ENCODE measurements around the gene SRP68. TPM values are rescaled to one million over a fixed set of nuclear protein-coding genes. Genes with fewer than 3 reads are reported as not detected.

SRP68 gene
- polyA plus RNA-seq, 4 donors, result 34.0 to 61.5 (median 39.2) TPM

DNA sequence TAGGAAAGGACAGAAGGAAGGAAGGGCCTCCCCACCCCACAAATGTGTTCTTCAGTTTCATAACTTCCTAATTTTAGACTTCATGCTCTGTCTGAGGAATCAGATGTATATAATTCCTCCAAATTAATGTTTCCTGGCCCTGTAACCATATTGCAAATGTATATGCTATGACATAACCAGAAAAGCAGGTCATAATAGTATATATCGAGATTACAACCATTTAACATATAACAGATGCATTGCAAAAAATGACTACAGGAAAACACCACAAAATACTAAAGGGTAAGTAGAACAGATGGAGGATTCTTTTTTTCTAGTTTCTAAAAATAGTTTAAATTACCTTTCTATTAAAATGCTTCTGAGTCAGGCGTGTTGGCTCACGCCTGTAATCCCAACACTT, 34.4 kb upstream of the SRP68 start:
- DNase-seq (no peak), FAIRE-seq (no peak)
- WGBS, 3 donors, result 67 to 76% (median 68%) methylated on average over 3 of the region's 3 CpGs
- Histone ChIP-seq H3K27me3 (ENCODE audit: control insufficient read depth in 3 of 3, insufficient read depth in 3 of 3, low read length in 3 of 3) (no peaks in the 10 kb centered on the region), H3K4me1 (ENCODE audit: control insufficient read depth in 3 of 3, insufficient read depth in 2 of 3, low read depth in 1 of 3, low read length in 2 of 3) (peaks cover 0 to 21% (median 5%) of the 10 kb centered on the region in 3 donors), H3K4me3 (ENCODE audit: low read depth in 1 of 3, low read length in 3 of 3) (no peak overlapping the region), H3K27ac (ENCODE audit: low read depth in 1 of 3, low read length in 2 of 3) (peak overlapping the region in 1 of 3 donors; percentile 4), H3K36me3 (ENCODE audit: control insufficient read depth in 3 of 3, insufficient read depth in 2 of 3, low read depth in 1 of 3, low read length in 3 of 3) (peaks cover 0 to 4% (median 0%) of the 10 kb centered on the region in 3 donors), H3K9me3 (ENCODE audit: control insufficient read depth in 2 of 2, insufficient read depth in 1 of 2, low read depth in 1 of 2, low read length in 1 of 2) (no peaks in the 10 kb centered on the region)

GRCh38 chr17:76104896-76105231, 32.5 kb upstream of the SRP68 start:
- Histone ChIP-seq H3K4me1 (ENCODE audit: control insufficient read depth in 3 of 3, insufficient read depth in 2 of 3, low read depth in 1 of 3, low read length in 2 of 3) (peaks cover 0 to 21% (median 5%) of the 10 kb centered on the region in 3 donors), H3K4me3 (ENCODE audit: low read depth in 1 of 3, low read length in 3 of 3) (no peak overlapping the region), H3K27me3 (ENCODE audit: control insufficient read depth in 3 of 3, insufficient read depth in 3 of 3, low read length in 3 of 3) (no peaks in the 10 kb centered on the region), H3K9me3 (ENCODE audit: control insufficient read depth in 2 of 2, insufficient read depth in 1 of 2, low read depth in 1 of 2, low read length in 1 of 2) (no peaks in the 10 kb centered on the region), H3K27ac (ENCODE audit: low read depth in 1 of 3, low read length in 2 of 3) (peak overlapping the region in 1 of 3 donors; percentile 16), H3K36me3 (ENCODE audit: control insufficient read depth in 3 of 3, insufficient read depth in 2 of 3, low read depth in 1 of 3, low read length in 3 of 3) (peaks cover 0 to 20% (median 4%) of the 10 kb centered on the region in 3 donors)
- WGBS, 3 donors, result 69 to 77% (median 76%) methylated on average over 5 of the region's 5 CpGs
- DNase-seq (peak in 1 of 2 donors; percentile 34), FAIRE-seq (no peak)

- no peaks in the 10 kb centered on the region for H3K27me3 ChIP-seq (ENCODE audit: control insufficient read depth in 3 of 3, insufficient read depth in 3 of 3, low read length in 3 of 3)
- WGBS, 3 donors, result 83 to 87% (median 84%) methylated on average over 29 of the region's 29 CpGs
- H3K27ac ChIP-seq (ENCODE audit: low read depth in 1 of 3, low read length in 2 of 3), result peak overlapping the region in 2 of 3 donors; percentile 76 to 81
- DNase-seq, result no peak
- peaks cover 0 to 21% (median 5%) of the 10 kb centered on the region in 3 donors for H3K4me1 ChIP-seq (ENCODE audit: control insufficient read depth in 3 of 3, insufficient read depth in 2 of 3, low read depth in 1 of 3, low read length in 2 of 3)
- H3K36me3 ChIP-seq (ENCODE audit: control insufficient read depth in 3 of 3, insufficient read depth in 2 of 3, low read depth in 1 of 3, low read length in 3 of 3), result peaks cover 0 to 22% (median 5%) of the 10 kb centered on the region in 3 donors
- peak overlapping the region; percentile 16 to 97 (median 81) for H3K4me3 ChIP-seq (ENCODE audit: low read depth in 1 of 3, low read length in 3 of 3)
- H3K9me3 ChIP-seq (ENCODE audit: control insufficient read depth in 2 of 2, insufficient read depth in 1 of 2, low read depth in 1 of 2, low read length in 1 of 2), result no peaks in the 10 kb centered on the region
- FAIRE-seq, result no peak
Observed at GRCh38 chr17:76104140-76104895, 32.0 kb upstream of the SRP68 start.

DNA sequence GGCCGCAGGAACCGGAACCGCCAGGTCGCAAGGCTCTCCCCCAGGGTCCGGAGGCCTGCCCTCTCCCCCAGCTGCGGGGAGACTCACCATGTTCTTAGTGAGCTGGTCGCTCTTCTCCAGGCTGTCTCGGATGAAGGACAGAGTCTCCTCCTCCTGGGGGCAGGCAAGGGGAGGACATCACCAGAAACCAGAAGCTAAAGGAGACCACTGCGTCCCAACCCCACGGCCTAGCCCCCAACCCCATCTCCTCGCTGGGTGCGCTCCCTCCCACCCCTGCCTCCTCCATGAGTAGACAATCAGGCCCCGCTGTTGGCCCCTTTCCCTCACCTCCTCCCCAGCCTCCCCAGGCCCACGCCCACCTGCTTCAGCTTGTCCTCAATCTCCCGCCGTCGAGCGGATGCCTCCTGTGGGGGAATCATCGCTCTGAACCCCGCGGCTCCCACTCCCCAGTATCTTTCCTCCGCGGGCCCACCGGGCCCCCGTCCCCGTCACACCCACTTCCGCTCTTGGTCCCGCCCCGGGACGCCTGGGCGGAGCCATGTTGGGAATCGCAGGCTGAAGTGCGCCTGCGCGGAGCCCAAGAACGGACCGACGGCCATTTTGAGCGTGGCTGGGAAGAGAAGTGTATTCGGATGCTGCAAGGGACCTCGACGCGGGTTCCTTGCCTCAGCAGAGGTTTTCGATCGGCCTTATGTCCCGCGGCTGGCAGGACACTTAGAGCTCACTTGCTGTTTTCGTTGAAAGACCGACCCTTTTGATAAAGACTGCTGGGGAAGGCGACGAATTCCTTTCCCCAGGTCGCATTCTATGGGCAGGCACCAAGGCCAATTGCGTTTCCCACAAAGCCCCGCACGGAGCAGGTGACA, 31.2 kb upstream of the SRP68 start, which contains the start of gene EXOC7:
Gene EXOC7 (minus strand): TSS at position 514 of the 866 bp plus-strand sequence. CDS start 95 bp downstream, at position 419.
- Histone ChIP-seq H3K9me3 (ENCODE audit: control insufficient read depth in 2 of 2, insufficient read depth in 1 of 2, low read depth in 1 of 2, low read length in 1 of 2) (no peaks in the 10 kb centered on the region), H3K36me3 (ENCODE audit: control insufficient read depth in 3 of 3, insufficient read depth in 2 of 3, low read depth in 1 of 3, low read length in 3 of 3) (peaks cover 0 to 26% (median 5%) of the 10 kb centered on the region in 3 donors), H3K4me3 (ENCODE audit: low read depth in 1 of 3, low read length in 3 of 3) (peak within 1 kb of the TSS; percentile 81 to 97 (median 83)), H3K27ac (ENCODE audit: low read depth in 1 of 3, low read length in 2 of 3) (peak within 1 kb of the TSS; percentile 24 to 81 (median 76)), H3K4me1 (ENCODE audit: control insufficient read depth in 3 of 3, insufficient read depth in 2 of 3, low read depth in 1 of 3, low read length in 2 of 3) (peaks cover 0 to 21% (median 5%) of the 10 kb centered on the region in 3 donors), H3K27me3 (ENCODE audit: control insufficient read depth in 3 of 3, insufficient read depth in 3 of 3, low read length in 3 of 3) (no peaks in the 10 kb centered on the region)
- no peak for FAIRE-seq
- 4 to 5% (median 5%) methylated on average over 54 to 55 of the region's 55 CpGs for WGBS, 3 donors
- peak; percentile 95 to 97 for DNase-seq

DNA sequence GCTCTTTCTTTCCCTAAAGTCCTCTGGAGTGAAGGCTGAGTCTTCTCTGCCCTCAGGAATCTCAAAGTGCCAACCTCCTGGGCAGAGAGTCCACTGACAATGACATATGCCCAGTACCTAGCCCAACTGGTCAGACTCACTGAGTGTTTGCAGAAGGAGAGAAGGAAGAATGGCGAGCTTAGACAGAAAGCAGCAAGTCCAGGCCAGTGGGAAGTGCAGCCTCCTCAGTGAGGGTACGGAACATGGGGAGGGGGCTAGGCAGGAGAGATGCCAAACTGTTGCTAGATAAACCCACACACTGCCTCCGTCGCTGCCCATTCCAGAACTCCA, 30.6 kb upstream of the SRP68 start:
- Histone ChIP-seq H3K27ac (ENCODE audit: low read depth in 1 of 3, low read length in 2 of 3) (peak overlapping the region; percentile 24 to 81 (median 36)), H3K4me1 (ENCODE audit: control insufficient read depth in 3 of 3, insufficient read depth in 2 of 3, low read depth in 1 of 3, low read length in 2 of 3) (peaks cover 0 to 21% (median 5%) of the 10 kb centered on the region in 3 donors), H3K27me3 (ENCODE audit: control insufficient read depth in 3 of 3, insufficient read depth in 3 of 3, low read length in 3 of 3) (no peaks in the 10 kb centered on the region), H3K9me3 (ENCODE audit: control insufficient read depth in 2 of 2, insufficient read depth in 1 of 2, low read depth in 1 of 2, low read length in 1 of 2) (no peaks in the 10 kb centered on the region), H3K4me3 (ENCODE audit: low read depth in 1 of 3, low read length in 3 of 3) (peak overlapping the region; percentile 81 to 97 (median 83)), H3K36me3 (ENCODE audit: control insufficient read depth in 3 of 3, insufficient read depth in 2 of 3, low read depth in 1 of 3, low read length in 3 of 3) (peaks cover 0 to 31% (median 5%) of the 10 kb centered on the region in 3 donors)
- DNase-seq (peak in 1 of 2 donors; percentile 34), FAIRE-seq (no peak)
- WGBS, 3 donors, result 0 to 2% (median 0%) methylated on average over 4 of the region's 4 CpGs

- H3K36me3 ChIP-seq (ENCODE audit: control insufficient read depth in 3 of 3, insufficient read depth in 2 of 3, low read depth in 1 of 3, low read length in 3 of 3), result peaks cover 12 to 75% (median 14%) of the 10 kb centered on the region in 3 donors
- 91 to 95% (median 92%) methylated on average over 18 to 19 of the region's 19 CpGs for WGBS, 3 donors
Observed at GRCh38 chr17:76097716-76098295, 25.5 kb upstream of the SRP68 start.

DNA sequence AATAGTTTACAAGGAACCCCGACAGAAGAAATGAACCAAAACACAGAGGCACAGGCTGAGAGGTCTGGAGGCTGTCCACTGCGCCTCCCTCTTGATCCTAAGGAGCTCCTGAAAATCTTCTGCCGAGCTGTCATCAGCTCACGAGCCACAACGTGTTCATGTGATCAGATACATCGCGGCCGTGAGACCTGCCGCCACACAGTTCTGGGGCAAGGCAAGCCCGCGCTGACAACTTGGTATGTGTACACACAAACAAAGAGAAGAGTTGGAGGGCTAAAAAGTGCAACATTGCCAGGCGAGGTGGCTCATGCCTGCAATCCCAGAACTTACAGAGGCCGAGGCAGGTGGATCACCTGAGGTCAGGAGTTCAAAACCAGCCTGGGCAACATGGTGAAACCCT, 23.6 kb upstream of the SRP68 start:
- Histone ChIP-seq H3K4me3 (ENCODE audit: low read depth in 1 of 3, low read length in 3 of 3) (no peak overlapping the region), H3K36me3 (ENCODE audit: control insufficient read depth in 3 of 3, insufficient read depth in 2 of 3, low read depth in 1 of 3, low read length in 3 of 3) (peaks cover 12 to 82% (median 14%) of the 10 kb centered on the region in 3 donors)
- WGBS, 3 donors, result 88 to 91% (median 91%) methylated on average over 13 of the region's 13 CpGs

More at GRCh38 chr17:76097716-76098295, 25.5 kb upstream of the SRP68 start:
- Histone ChIP-seq H3K4me3 (ENCODE audit: low read depth in 1 of 3, low read length in 3 of 3) (no peak overlapping the region), H3K4me1 (ENCODE audit: control insufficient read depth in 3 of 3, insufficient read depth in 2 of 3, low read depth in 1 of 3, low read length in 2 of 3) (peaks cover 0 to 4% (median 3%) of the 10 kb centered on the region in 3 donors), H3K27ac (ENCODE audit: low read depth in 1 of 3, low read length in 2 of 3) (no peak overlapping the region), H3K27me3 (ENCODE audit: control insufficient read depth in 3 of 3, insufficient read depth in 3 of 3, low read length in 3 of 3) (no peaks in the 10 kb centered on the region), H3K9me3 (ENCODE audit: control insufficient read depth in 2 of 2, insufficient read depth in 1 of 2, low read depth in 1 of 2, low read length in 1 of 2) (no peaks in the 10 kb centered on the region)
- FAIRE-seq, result no peak
- no peak for DNase-seq

GRCh38 chr17:76094046-76094445, 21.7 kb upstream of the SRP68 start:
- H3K36me3 ChIP-seq (ENCODE audit: control insufficient read depth in 3 of 3, insufficient read depth in 2 of 3, low read depth in 1 of 3, low read length in 3 of 3), result peaks cover 7 to 87% (median 22%) of the 10 kb centered on the region in 3 donors
- FAIRE-seq (no peak), DNase-seq (no peak)
- H3K27me3 ChIP-seq (ENCODE audit: control insufficient read depth in 3 of 3, insufficient read depth in 3 of 3, low read length in 3 of 3), result no peaks in the 10 kb centered on the region
- H3K27ac ChIP-seq (ENCODE audit: low read depth in 1 of 3, low read length in 2 of 3), result no peak overlapping the region
- H3K4me1 ChIP-seq (ENCODE audit: control insufficient read depth in 3 of 3, insufficient read depth in 2 of 3, low read depth in 1 of 3, low read length in 2 of 3), result no peaks in the 10 kb centered on the region
- 87 to 96% (median 89%) methylated on average over 11 of the region's 11 CpGs for WGBS, 3 donors
- no peaks in the 10 kb centered on the region for H3K9me3 ChIP-seq (ENCODE audit: control insufficient read depth in 2 of 2, insufficient read depth in 1 of 2, low read depth in 1 of 2, low read length in 1 of 2)
- no peak overlapping the region for H3K4me3 ChIP-seq (ENCODE audit: low read depth in 1 of 3, low read length in 3 of 3)

More for the DNA sequence above, 23.6 kb upstream of the SRP68 start:
- no peaks in the 10 kb centered on the region for H3K9me3 ChIP-seq (ENCODE audit: control insufficient read depth in 2 of 2, insufficient read depth in 1 of 2, low read depth in 1 of 2, low read length in 1 of 2)
- H3K27ac ChIP-seq (ENCODE audit: low read depth in 1 of 3, low read length in 2 of 3), result no peak overlapping the region
- no peak for FAIRE-seq
- no peak for DNase-seq
- no peaks in the 10 kb centered on the region for H3K27me3 ChIP-seq (ENCODE audit: control insufficient read depth in 3 of 3, insufficient read depth in 3 of 3, low read length in 3 of 3)
- no peaks in the 10 kb centered on the region for H3K4me1 ChIP-seq (ENCODE audit: control insufficient read depth in 3 of 3, insufficient read depth in 2 of 3, low read depth in 1 of 3, low read length in 2 of 3)

Measured in small intestine (tissue), 7 donors.